Activated CD8-positive, alpha-beta memory T cell treated with anti-CD3 and anti-CD28 coated beads for 24 hours (primary cell): Measurements from ENCODE around the gene DMD.
"Not testable (repeated sequence)": the region's sequence is repeated elsewhere in the genome, so short reads cannot be mapped to it uniquely, and the experiment has no call there.

Source experiments
- DNase-seq: peaks from one replicate; pipeline ENCODE4 v3.0.0-alpha.2; 2020

Gene DMD

DNA sequence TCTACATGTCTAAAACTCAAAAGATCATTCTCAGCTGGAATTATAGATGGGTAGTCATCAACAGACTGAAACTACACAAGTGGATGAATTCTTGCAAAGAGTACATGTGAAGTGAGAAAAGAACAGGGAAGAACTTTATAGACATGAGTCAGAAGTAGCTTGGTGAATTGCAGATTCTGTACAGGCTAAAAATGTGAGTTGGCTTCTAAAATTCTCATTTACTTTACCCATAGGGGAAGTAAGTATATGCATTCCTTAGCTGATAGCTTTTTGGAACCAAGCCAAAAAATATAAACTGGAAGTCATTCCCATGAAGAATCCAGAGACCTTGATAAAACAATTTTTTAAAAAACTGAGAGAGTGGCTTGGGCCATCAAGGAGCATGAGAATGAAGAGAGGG, 1555.3 kb downstream of the DMD start:
- no peak for DNase-seq

DNA sequence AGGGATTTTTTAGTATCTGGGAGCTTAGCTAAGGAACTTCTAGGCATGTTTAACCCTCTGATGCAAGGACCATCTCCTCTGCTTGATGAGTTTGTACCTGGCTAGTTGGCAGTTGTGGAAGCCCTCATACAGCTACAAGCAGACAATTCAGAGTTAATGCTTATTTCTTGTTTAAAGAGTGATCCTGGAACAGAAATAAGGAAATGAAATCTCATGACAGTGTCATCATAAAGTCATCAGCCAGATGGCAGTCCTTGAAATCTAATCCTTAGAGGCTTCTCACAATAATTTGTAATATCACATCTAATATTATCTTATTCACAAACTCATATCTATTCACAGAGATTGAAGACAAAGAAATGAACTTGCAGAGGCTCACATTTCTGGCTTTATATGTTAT, 1557.9 kb downstream of the DMD start:
- no peak for DNase-seq

DNA sequence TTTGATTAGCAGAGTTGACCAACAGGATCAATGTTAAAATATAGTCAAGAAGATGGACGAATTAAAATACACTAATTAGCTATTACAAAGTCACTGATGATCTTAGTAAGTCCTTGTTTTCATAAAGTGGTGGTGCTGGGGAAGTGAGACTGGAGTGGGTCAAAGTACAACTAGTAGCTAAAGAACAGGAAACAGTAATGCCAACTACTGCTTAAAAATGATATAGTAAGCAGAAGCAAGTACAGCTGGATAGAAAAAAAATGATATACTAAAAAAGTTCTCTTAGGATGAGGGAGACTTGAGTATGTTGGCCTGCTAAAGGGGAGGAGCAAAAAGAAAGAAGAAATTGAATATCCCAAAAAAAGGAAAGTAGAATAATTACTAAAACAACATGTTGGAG, 1558.7 kb downstream of the DMD start:
- DNase-seq, result no peak

DNA sequence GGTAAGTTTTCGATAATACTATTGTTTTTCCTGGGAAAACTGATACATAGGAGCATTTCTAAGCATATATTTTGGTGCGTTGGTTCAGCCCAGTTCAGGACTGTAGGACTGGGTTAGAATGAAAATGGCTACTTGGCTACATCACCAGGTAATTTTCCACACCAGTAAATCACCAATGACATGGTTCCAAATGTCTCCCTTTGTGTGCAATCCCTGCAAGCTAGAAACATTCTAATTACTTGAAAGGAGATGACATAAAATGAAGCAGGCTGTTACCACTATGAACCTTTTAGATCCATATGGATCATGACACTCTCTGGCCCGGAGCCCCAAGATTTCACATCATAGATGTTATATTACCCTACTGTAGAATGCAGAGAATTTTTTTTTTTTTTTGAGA, 1562.1 kb downstream of the DMD start:
- DNase-seq, result no peak

DNA sequence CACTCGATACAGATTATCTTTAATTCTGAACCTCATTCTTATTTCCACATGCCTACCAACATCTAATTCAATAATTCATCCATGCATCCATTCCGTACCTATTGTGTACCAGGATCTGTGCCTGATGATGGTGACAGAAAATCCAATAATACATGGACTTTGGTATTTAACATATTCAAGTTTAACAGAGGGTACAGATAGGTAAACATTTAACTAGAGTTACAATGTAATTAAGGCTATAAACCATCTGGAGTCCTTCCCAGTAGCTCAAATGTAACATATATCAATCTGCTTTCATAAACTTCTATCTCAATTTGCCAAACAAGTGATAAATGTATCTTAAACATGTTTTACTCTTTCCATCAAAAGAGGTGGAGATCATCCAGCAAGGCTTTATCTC, 1578.0 kb downstream of the DMD start:
- no peak for DNase-seq

DNA sequence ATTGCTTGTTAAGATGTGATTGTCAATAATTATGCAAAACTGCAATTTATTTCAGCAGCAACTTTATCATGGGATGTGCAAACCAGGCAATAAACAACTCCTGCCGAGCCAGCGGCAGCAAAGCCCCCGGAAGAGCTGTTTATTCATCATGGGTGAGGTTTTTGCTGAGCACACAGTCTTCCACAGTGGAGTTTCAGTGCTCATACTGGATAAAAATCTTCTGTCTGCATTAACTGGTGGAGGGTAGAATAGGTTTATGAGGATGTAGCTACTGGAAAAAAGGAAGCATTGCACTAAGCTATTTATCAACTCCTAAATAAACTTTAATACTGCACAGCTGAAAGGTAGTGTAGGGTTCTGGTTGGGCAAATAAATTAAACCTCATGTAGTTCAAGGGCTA, 1582.2 kb downstream of the DMD start:
- DNase-seq, result no peak

DNA sequence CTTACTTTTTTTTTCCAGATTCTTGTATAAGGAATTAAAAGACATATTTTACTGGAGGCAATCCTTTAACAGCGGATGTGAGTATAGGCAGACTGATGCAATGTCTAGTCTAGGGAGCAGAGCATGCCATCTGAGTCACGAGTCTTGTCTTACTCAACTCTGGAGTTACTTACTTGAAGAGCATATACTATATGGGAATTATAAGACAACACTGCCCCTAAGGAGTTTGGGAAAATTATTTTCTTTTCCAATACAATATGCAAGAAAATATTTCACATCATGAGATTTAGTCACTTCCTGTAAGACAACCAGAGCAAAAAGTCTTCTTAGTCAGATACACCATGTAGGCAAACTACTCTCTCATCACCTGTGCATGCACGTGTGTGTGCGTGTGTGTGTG, 1602.2 kb downstream of the DMD start:
- DNase-seq, result no peak

DNA sequence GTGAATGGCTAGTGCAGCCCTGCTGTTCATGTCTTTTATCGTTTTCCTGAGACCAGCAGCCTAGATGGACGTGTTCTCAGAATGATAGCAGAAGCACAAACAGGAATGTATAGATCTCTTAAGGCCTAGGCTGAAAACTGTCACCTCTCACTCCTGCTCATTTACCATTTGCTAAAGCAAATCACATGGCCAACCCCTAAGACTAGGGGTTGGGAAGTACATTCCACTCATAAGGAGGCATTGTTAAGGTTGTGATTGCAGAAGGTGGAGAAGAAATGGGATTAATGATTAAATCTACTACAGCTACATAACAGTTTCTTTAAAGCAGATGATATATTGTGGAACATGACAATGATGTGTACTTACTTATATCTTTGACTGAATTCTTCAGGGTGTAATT, 1602.7 kb downstream of the DMD start:
- DNase-seq, result no peak

DNA sequence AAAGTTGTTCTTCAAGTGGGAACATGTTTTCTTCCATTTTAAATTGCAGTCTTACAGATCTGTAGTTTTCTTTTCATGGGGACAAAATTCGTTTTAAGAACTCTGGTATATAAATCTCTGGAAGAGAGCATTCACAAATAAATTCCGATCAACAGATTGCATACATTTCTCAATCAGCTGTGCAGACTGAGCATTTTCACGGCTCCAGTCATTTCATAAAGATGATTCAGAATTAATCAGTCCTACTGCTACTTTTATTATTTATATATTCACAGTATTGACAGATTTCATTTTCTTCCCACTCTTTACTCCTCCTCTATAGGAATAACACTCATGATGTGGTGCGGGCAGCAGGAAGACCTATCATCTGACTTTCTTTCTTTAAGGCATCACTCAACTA, 1604.6 kb downstream of the DMD start:
- DNase-seq, result no peak

DNA sequence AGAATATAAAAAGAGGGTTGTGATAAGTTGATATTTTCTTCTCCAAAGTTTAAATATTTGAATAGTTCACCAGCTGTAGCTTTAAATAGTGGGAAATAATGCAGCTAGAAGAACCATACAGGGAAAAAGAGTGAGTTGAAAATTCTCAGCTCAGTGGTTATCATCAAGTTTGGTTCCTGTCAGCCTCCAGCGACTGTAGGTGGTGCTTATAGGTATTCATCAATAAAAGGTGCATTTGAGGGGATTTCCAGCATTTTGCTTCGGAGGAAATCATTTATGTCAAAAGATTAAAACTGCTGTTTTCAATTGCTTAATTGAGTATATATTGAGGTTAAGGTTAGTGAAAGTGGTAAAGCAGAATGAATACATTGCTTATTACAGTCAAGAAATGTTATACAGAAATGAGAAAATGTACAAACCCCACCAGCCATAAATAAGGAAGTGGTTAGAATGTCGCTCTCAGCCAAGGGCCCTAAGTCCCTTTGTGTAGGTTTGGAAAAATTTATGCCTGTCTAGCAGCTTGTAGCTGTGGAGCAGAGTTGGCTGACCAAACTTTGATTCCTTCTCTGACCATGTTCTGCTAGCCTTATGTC, 1606.6 kb downstream of the DMD start:
- DNase-seq, result no peak

DNA sequence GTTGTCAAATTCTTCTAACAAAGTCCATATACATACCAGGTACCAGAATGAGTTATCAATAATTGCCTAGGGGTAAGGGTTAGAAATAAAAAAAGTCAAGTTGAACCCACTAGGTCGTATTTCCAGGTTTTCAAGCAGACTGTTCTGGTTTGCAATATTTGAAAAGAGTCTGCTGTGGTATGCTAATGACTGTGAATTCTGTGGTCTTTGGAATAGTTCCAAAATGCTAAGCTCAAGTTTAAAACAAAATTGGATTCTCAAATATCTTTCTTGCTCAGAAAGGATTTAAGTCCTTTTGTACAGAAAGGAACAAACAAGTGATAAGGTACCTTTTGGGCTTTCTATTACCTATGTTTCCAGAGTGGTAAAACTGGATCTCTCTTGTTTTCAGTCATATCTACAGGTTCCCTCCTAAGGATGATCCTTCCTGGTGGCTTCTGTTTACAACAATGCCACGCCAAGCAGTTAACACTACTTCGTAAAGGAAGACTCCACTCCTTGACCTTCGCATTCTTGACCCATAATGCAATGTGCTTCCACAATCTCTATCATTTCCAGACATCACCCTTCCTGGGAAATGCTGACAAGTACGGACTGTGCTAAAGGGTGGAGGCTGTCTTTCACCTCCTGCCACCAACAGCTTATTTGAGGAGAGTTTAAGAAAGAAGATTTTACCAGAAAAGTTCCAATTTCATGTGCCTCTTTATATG, 1607.8 kb downstream of the DMD start:
- DNase-seq, result no peak

DNA sequence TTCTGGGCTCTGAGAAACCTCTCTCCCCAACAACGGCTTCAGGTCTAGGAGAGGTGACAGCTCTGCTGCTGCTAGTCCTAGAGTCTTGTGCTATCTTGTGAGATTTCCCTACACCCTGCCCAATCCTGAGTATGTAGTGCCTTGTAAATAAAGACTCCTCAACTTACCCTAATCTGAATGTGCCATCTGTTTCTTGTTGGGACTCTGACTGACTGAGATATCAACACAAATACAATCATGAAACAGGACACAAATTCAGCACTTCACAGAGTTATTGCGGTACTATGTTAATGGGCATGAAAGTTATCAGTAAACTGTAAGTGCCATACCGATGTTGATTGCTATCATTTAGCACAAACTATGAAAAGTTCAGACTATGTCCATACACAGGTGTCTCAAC, 1610.5 kb downstream of the DMD start:
- no peak for DNase-seq

DNA sequence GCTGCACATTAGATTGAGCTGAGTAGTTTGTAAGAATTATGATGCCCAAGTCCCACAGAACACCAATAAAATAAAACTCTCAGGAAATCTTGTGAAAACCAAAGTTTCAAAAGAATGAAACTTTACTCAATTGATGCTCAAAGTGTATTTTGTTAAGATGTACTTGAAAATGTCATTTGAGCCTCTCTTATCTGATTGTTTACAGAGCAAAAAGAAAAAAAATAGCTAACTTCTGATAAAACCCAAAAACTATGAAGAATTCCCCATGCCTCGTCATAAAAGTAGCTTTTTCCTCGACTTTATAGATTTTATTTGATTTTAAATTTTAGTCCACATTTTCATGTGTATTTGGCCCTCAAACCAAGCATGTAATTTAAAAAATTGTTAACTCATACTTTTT, 1618.0 kb downstream of the DMD start:
- no peak for DNase-seq

DNA sequence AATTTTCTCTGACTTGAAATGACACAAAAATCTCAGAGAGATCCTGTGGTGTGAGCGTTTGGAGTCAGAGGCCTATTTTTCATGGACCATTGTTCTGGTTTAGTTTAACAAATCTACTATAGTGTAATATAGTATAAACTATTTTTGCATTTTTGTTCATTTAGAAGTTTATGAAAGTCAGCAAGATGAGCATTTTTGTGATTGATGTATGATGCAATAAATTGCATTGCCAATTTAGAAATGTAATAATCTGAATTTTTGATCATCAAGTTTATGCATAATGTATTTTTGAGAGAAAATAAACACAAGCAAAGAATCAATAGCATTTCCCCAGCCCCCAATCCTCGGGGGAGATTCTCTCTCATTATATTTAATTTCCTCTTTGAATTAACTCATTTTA, 1620.0 kb downstream of the DMD start:
- no peak for DNase-seq

DNA sequence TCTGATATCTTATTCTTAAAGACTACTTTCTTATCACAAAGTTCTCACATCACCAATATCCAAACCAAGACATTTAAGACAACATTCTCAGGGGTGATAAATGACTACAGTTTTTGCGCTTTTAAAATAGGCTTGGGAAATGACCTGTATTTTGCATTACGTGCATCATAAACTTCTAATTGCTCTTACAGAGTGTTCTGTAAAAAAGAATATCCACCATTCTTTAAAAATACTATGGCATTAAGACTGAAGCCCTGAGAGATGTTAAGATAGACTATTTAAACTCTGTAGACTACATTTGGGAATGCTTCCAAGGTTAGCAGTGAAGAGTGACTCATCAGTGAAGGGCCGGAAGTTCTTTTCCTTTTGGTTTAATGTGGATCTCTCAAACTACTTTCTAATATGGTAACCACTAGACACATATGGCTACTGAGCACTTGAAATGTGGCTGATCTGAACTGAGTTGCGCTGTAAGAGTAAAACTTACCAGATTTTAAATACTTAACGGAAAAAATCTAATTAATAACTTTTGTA, 1620.7 kb downstream of the DMD start:
- DNase-seq, result no peak

DNA sequence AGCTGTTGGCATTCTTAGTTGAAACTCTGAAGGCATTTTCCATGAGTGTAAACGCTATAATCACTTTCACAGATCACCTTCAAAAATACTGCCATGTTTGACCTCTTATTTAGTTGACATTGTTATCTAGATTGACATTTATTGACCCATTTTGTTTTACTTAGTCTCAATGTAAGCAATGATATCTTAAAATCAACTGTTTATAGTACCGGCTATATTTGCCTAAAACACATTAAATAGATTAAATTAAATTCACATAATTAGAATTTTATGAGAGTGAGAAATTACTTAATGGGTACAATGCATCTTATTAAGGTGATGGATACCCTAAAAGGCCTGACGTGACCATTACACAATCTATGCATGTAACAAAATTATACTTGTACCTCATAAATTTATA, 1621.8 kb downstream of the DMD start:
- DNase-seq, result no peak

DNA sequence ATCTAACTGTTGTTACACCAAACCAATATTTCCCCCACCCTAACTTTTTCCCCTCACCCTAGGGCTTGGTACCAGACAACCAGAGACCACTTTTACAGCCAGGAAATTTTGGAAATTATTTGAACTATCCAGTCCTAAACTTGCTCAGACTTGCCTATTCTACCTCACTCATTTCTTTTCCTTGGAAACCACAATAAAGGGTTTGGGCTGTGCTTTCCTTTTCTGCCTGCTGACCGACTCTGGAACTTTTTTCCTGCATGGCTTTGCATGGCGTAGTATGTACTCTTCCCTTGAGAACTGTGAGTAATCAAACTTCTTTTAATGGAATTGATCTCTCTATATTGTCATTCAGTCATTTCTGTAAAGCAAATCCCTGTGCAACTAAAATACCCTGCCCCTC, 1623.0 kb downstream of the DMD start:
- no peak for DNase-seq

DNA sequence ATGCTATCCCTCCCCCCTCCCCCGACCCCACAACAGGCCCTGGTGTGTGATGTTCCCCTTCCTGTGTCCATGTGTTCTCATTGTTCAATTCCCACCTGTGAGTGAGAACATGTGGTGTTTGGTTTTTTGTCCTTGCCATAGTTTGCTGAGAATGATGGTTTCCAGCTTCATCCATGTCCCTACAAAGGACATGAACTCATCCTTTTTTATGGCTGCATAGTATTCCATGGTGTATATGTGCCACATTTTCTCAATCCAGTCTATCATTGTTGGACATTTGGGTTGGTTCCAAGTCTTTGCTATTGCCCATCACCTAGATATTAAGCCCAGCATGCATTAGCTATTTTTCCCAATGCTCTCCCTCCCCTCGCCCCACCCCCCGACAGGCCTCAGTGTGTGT, 1627.5 kb downstream of the DMD start:
- not testable (repeated sequence) for DNase-seq

DNA sequence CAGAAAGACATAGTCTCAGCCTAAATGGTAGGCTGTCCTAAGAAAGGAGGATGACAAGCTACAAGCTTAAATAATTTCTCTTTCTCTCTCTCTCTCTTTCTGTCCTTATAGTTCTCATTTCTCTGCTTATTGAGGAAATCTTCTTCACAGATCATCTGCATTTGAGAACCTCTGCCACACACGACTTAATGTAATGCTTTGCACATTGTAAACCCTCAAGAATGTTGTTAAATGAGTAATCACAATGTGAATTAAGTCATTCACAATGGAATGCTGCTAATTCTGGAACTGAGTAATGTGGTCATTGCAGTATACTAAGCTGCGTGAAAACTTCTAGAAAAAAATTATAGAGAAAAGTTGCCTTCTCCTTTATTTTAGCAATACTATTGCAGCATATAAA, 1630.6 kb downstream of the DMD start:
- no peak for DNase-seq

DNA sequence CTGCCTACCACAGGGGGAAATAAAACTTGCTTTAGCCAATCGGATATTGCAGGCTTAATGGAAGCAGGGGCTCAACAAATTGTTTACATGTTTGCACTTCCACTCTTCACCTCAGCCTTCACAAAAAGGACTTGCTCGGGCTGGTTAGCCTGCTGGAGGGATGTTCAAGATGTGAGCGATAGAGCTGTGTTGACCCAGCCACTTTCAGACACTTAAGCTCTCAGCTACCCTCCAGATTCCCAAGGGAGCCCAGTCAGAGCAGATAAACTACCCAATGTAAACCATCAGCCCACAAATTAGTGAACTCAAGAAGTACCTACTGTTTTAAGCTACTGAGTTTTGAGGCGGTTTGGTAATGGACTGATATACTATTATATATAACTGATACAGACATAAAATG, 1631.1 kb downstream of the DMD start:
- no peak for DNase-seq

DNA sequence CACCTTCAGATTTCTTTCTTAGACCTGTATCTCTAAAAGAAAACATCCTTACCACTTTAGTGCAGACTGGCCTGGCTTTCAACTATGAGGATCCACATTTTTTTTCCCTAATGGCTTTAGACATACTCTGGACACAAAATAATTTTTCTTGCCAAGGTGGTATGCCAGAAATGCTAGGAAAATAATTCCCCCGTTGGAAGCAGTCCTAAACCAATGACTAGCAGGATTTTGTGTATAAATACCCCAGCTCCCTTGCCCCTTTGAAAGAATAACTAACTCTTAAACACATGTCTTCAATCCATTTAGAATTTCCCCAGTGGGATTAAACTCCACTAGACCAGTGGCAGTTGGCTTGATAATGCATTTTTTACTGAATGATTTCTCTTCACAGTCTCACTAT, 1639.0 kb downstream of the DMD start:
- DNase-seq, result no peak

DNA sequence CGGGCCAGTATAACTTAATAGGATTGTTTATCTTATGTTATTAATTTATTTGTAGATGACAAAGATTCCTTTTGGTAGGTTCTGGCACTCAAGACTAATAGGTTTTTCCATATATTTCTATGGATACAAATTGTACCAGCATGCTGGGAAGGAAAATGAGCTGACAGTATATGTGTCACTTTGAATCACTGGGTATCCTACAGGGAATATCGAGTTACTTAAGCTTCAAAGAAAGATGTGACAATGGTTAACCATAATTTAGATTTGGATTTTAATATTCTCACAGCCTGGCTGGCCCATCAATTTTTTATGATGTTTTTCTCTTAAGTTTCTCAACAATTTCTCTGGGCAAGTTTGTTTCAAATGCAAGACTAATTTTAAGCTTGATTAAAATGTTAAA, 1640.7 kb downstream of the DMD start:
- DNase-seq, result no peak

DNA sequence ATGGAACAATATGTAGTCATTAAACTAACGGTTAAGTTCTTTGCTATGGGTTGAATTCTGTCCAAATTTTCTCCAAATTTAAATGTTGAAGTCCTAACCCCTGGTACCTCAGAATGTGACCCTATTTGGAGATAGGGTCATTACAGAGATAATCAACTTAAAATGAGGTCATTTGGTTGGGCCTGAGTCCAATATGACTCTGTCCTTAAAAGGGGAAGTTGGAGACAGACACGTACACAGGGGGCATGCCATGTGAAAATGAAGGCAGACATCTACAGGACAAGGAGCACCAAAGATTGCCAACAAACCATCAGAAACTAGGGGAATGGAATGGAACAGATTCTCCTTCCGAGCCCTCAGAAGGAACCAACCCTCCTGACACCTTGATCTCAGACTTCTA, 1647.6 kb downstream of the DMD start:
- DNase-seq, result no peak

DNA sequence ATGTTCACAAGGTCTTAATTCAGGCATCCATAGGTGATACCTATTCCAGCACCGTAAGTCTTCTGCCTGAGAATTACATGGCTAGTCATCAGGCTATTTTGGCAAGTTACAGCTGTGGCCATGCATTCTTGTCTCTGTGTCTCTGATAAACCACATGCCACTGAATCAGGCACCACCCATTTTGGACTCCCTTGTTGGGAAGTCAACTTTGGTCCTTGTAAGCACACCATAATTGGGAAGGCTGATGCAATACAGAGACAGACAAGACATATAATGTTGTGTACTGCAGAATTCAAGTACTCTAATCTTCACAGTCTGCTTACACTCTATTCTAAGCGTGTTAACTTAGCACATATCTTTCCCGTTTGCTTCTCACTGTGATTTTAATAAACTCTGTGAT, 1655.8 kb downstream of the DMD start:
- DNase-seq, result no peak

DNA sequence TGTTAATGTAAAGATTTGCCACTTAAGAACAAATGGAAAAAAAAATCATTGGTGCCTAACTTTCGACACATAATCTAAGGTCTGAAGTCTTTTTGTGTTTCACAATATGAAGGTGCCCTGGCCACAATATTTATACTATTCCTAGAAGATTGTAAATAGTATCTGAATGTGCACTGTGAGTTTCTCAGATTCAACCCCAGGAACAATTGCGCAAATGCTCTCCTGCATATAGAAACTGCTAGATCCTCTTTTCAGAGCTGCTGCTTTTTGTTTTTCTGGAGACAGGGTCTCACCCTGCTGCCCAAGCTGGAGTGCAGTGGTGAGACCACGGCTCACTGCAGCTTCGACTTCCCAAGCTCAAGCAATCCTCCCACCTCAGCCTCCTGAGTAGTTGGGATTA, 1659.4 kb downstream of the DMD start:
- no peak for DNase-seq
